8988T (cell line): Measurements from ENCODE around the gene SOX13.
A peak's percentile ranks its signal among the peaks of the same experiment; 100 is the strongest.
"Not testable (repeated sequence)": the region's sequence is repeated elsewhere in the genome, so short reads cannot be mapped to it uniquely, and the experiment has no call there.

Experiments
- DNase-seq: peaks from one replicate; pipeline ENCODE4 v3.0.0; 2011

The SOX13 gene

DNA sequence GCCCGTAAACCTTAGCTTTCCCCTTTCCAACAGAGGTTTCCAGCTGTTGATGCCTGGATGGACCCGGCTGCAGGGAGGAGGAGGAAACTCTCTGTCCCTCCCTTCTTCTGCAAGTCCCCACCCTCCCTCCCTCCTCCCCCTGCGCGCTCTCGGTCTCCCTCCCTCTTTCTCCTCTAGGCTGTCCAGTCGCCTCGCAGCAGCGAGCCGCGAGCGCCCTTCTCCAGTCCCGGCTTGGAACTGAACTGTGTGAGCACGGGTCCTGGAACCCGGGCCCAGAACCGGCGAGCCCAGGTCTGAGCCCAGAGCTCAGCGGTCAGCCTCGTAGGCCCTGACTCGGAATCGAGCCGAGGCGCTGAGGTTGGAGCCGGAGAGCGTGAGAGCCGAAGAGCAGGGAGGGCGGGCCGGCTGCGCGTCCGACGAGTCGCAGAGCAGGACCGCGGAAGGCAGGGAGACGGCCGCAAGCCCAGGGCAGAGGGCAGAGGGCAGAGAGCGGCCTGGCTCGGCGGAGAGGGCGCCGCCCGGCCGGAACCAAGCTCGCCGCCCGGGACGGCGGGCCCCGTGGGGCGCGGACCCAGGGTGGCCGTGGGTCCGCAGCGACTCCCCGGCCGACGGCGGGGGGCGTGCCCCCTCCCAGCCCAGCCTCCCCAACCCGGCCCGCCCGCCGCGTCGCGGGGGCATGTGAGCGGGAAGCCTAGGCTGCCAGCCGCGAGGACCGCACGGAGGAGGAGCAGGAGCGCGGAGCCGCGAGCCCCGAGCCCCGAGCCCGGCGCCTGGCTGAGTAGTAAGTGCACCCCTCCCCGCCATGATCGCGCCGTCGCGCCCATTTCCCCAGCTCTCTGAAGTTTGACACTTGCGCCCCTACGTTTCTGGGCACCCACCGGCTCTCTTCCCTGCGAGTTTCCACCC lies at the start of gene SOX13:
Gene SOX13, plus strand, starts transcription at position 185 of the 906 bp plus-strand sequence. CDS start 39,801 bp downstream, outside the sequence.
- DNase-seq, result peak; percentile 92

- DNase-seq, result no peak
Measured at GRCh38 chr1:204025917-204026707, 46.8 kb upstream of the SOX13 start.

GRCh38 chr1:204027446-204027845 lies 45.5 kb upstream of the SOX13 start:
- DNase-seq, result no peak

- DNase-seq, result no peak
Measured at GRCh38 chr1:204029016-204029415, 43.9 kb upstream of the SOX13 start.

GRCh38 chr1:204031098-204031710 lies 41.7 kb upstream of the SOX13 start:
- DNase-seq, result no peak

DNA sequence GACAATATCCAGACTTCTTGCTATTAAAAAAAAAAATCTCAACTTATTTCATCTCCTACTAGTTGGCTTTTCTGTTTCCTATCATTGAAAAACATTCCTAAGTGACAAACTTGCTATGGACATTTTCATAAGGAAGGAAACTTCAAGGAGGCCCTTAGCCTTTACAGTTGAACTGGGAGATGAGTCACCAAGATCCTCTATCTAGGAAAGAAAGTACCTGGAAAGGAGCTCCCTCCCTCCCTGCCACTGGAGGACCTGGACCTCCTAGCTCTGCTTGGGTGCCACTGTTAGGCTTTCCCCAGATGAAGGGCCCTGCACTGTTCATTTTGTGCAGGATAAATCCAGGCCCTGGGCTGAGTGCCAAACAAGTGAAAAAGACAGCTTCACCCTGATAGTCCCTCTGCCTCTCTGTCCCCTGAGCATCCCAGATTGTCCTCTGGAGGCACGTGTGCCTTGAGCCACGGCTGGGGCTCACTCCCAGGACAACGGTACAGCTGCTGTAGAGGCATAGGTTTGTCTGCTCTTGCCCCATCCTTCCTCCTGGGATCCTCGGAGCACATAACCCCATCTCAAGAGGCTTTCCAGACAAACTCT lies 40.2 kb upstream of the SOX13 start:
- DNase-seq, result no peak

GRCh38 chr1:204033306-204033705 lies 39.6 kb upstream of the SOX13 start:
- DNase-seq, result no peak

DNA sequence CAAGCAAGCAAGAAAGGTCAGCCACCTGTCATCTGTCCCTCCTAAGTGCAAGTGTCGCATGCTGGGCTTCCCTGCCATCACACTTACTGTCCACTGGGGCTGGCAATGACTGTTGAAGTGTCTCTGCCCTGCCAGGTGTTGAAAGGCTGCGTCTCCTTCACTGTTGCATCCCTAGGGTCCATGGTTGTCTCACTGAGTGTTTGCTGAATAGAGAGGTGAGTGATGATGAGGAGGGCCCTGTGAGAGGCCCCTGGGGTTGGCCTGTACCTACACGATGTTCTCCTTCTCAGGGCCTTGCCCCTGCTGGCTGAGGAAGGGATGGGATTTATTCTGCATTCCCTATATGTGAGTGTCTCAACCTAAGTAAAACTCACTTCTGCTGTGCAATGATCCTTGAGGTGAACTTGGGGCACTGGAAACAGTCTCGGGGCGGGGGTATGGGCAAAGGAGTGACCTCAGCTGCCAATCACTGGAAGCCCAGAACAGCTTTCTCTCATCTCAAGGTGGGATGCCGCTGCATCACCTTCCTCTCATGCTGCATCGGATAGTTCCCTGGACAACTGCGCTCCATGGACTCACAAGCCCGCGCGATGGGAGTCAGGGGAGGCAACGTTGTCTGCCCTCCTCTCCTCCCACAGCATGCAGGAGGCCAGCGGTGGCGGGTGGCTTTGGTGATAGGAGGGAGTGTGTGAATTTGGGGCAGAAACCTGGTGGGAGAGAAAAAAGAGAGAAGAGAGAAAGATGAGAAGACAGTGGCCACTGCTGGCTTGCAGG lies 35.8 kb upstream of the SOX13 start:
- DNase-seq, result no peak

GRCh38 chr1:204041232-204041767 lies 31.6 kb upstream of the SOX13 start:
- no peak for DNase-seq

GRCh38 chr1:204041803-204042505 lies 31.0 kb upstream of the SOX13 start:
- DNase-seq, result no peak

DNA sequence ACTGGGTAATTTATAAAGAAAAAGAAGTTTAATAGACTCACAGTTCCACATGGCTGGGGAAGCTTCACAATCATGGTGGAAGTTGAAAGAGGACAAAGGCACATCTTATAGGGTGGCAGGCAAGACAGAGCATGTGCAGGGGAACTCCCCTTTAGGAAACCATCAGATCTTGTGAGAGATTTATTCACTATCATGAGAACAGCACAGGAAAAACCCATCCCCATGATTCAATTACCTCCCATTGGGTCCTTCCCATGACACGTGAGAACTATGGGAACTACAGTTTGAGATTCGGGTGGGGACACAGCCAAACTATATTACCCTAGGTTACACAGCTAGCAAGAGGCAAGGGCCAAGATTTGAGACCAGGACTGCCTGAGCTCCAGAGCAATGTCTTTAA lies 30.4 kb upstream of the SOX13 start:
- DNase-seq, result no peak

DNA sequence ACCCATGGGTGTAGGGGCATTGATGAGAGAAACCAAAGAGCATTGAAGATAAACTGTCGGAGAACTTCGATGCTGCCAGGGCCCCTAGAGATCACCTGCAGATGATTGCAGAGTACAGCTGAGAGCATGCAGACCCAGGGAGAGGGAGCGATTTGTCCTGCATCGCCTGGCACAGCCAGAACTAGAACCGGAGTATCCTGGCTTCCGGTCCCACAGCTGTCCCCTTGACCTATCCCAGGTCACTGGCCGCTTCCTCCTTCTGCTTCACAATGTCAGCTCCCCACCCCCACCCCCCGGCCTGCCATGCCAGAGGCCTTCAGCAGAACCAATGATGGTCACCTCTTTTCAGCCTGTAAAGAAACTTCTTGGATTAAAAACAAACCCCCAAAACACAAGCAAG lies 29.2 kb upstream of the SOX13 start:
- DNase-seq, result no peak

GRCh38 chr1:204044448-204044847 lies 28.5 kb upstream of the SOX13 start:
- DNase-seq, result no peak

GRCh38 chr1:204045430-204045829 lies 27.5 kb upstream of the SOX13 start:
- no peak for DNase-seq

- DNase-seq, result no peak
Measured at GRCh38 chr1:204046346-204046745, 26.6 kb upstream of the SOX13 start.

DNA sequence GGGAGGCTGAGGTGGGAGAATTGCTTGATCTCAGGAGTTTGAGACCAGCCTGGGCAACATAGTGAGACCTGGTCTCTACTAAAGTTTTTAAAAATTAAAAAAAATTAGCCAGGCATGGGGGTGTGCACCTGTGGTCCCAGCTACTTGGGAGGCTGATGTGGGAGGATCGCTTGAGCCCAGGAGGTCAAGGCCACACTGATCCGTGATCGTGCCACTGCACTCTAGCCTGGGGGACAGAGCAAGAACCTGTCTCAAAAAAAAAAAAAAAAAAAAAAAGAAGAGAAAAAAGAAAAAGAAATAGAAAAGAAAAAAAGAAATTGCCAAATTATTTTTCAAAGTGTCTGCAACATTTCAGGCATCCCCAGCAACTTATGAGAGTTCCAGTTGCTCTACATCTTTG lies 24.1 kb upstream of the SOX13 start:
- DNase-seq, result not testable (repeated sequence)

DNA sequence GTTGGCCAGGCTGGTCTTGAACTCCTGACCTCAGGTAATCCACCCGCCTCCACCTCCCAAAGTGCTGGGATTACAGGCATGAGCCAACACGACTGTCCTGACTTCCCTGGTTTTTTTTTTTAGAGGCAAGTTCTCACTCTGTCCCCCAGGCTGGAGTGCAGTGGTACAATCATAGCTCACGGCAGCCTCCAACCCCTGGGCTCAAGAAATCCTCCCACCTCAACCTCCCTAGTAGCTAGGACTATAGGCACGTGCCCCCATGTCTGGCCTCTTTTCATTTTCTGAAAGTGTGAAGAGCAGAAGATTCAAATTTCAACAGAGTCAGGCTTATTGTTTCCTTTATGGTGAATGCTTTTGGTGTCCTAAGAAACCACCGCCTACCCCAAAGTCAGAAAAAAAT lies 21.7 kb upstream of the SOX13 start:
- no peak for DNase-seq

DNA sequence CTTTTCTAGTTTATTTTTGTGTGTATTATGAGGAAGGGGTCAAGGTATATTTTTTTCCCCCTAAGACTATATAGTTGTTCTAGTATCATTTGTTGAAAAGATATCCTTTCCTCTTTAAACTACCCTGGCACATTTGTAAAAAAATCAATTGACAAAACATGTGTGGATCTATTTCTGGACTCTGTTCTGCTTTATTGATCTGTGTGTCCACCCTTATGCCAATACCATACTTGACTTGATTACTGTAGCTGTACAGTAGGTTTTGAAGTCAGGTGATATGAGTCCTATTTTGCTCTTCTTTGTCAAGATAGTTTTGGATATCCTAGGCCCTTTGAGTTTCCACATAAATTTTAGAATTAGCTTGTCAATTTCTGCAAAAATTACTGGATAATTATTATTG lies 21.2 kb upstream of the SOX13 start:
- DNase-seq, result no peak

- no peak for DNase-seq
Measured at GRCh38 chr1:204053893-204054292, 19.0 kb upstream of the SOX13 start.

DNA sequence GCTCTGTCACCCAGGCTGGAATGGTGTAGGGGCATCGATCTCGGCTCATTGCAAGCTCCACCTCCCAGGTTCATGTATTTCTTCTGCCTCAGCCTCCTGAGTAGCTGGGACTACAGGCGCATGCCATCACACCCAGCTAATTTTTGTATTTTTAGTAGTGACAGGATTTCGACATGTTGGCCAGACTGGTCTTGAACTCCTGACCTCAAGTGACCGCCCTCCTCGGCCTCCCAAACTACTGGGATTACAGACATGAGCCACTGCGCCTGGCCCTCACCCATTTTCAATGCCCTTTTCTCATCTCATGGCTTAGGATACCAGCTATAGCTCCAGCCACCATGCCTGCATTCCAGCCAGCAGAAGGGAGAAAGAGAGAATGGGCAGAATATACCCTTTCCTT lies 12.9 kb upstream of the SOX13 start:
- no peak for DNase-seq

GRCh38 chr1:204062106-204062505 lies 10.8 kb upstream of the SOX13 start:
- DNase-seq, result no peak
